GM21737 (cell line): Measurements from ENCODE around the gene SGSM1.

Source experiments
- ATAC-seq: cut with Tn5 transposase; IDR thresholded peaks from one replicate; pipeline ENCODE4 v1.9.1; 2021; ENCODE audit warnings: mild to moderate bottlenecking, moderate library complexity; ENCODE audit not compliant: unreplicated experiment

Gene SGSM1

GRCh38 chr22:24805790-24806662 lies at the start of gene SGSM1:
Gene SGSM1, plus strand, starts transcription at chr22:24806211. Its CDS starts 115 bp downstream, at chr22:24806326.
- ATAC-seq, result no peak

- no peak for ATAC-seq
Measured at GRCh38 chr22:24758164-24758799, 47.7 kb upstream of the SGSM1 start.

GRCh38 chr22:24759765-24760164 lies 46.2 kb upstream of the SGSM1 start:
- no peak for ATAC-seq

- no peak for ATAC-seq
Measured at GRCh38 chr22:24760708-24761306, 45.2 kb upstream of the SGSM1 start.

GRCh38 chr22:24761888-24762675 lies 43.9 kb upstream of the SGSM1 start:
- ATAC-seq, result no peak

- ATAC-seq, result no peak
Measured at GRCh38 chr22:24763872-24764485, 42.0 kb upstream of the SGSM1 start.

GRCh38 chr22:24765166-24765565 lies 40.8 kb upstream of the SGSM1 start:
- no peak for ATAC-seq

- no peak for ATAC-seq
Measured at GRCh38 chr22:24768537-24769374, 37.3 kb upstream of the SGSM1 start.

- no peak for ATAC-seq
Measured at GRCh38 chr22:24772493-24773220, 33.4 kb upstream of the SGSM1 start.

- ATAC-seq, result no peak
Measured at GRCh38 chr22:24775769-24776492, 30.1 kb upstream of the SGSM1 start.

GRCh38 chr22:24776525-24776924 lies 29.5 kb upstream of the SGSM1 start:
- no peak for ATAC-seq

- ATAC-seq, result no peak
Measured at GRCh38 chr22:24789516-24789915, 16.5 kb upstream of the SGSM1 start.

- ATAC-seq, result no peak
Measured at GRCh38 chr22:24791362-24791761, 14.6 kb upstream of the SGSM1 start.

- ATAC-seq, result no peak
Measured at GRCh38 chr22:24796056-24796455, 10.0 kb upstream of the SGSM1 start.

- no peak for ATAC-seq
Measured at GRCh38 chr22:24796860-24797259, 9.2 kb upstream of the SGSM1 start.

- no peak for ATAC-seq
Measured at GRCh38 chr22:24801901-24802465, 4.0 kb upstream of the SGSM1 start.

- no peak for ATAC-seq
Measured at GRCh38 chr22:24803064-24803542, 2.9 kb upstream of the SGSM1 start.

GRCh38 chr22:24806663-24807001 lies 621 bp downstream of the SGSM1 start:
- ATAC-seq, result no peak
